GM12865 (cell line): ENCODE results near the gene RXRA.

Experiments
- DNase-seq: peaks from one replicate; pipeline ENCODE4 v3.0.0; 2010; ENCODE audit warnings: low read depth
- H3K4me3 ChIP-seq: 2 replicates; pipeline ENCODE4 v1.5.1; 2011; ENCODE audit warnings: mild to moderate bottlenecking, low read depth, low read length, control low read depth
- TF ChIP-seq, protein P1 (sequence below): IDR thresholded peaks from 2 replicates; pipeline ENCODE4 v1.5.1; 2011; ENCODE audit warnings: low read length, control low read depth, low read depth, inconsistent platforms; ENCODE audit not compliant: insufficient read depth; ENCODE audit errors: missing control alignments

The RXRA gene

DNA sequence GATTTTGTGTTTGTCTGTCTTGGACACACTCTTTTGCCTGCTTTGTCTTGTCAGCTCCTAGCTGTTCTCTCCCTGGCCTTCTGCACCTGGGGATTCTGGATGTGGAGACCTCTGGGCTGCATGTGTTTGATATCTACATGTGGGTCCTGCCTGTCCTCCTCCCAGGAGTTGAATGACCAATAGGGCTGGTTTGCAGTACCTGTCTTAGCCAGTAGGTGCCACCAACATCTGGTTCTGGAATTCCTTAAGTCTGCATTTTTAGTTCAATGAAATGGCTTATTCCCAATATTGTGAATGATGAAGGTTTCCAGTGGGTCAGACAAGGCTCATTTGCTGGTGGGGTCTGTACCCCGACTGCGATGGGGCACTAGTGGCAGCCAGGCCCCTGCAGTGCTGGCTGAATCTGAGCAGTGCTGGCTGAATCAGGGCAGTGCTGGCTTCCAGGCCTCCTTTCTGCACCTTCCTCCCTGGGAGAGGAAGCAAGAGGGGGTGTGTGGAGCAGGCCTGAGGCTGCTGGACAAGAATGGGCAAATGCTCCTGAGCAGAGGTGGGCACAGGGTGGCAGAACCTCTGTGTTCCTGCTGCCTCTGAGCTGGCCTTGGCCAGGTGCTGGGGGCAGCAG is 73.3 kb downstream of the RXRA start:
- peak; percentile 63 for DNase-seq
- TF ChIP-seq, protein P1, sequence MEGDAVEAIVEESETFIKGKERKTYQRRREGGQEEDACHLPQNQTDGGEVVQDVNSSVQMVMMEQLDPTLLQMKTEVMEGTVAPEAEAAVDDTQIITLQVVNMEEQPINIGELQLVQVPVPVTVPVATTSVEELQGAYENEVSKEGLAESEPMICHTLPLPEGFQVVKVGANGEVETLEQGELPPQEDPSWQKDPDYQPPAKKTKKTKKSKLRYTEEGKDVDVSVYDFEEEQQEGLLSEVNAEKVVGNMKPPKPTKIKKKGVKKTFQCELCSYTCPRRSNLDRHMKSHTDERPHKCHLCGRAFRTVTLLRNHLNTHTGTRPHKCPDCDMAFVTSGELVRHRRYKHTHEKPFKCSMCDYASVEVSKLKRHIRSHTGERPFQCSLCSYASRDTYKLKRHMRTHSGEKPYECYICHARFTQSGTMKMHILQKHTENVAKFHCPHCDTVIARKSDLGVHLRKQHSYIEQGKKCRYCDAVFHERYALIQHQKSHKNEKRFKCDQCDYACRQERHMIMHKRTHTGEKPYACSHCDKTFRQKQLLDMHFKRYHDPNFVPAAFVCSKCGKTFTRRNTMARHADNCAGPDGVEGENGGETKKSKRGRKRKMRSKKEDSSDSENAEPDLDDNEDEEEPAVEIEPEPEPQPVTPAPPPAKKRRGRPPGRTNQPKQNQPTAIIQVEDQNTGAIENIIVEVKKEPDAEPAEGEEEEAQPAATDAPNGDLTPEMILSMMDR = peak; percentile 67
- no peak overlapping the region for H3K4me3 ChIP-seq

DNA sequence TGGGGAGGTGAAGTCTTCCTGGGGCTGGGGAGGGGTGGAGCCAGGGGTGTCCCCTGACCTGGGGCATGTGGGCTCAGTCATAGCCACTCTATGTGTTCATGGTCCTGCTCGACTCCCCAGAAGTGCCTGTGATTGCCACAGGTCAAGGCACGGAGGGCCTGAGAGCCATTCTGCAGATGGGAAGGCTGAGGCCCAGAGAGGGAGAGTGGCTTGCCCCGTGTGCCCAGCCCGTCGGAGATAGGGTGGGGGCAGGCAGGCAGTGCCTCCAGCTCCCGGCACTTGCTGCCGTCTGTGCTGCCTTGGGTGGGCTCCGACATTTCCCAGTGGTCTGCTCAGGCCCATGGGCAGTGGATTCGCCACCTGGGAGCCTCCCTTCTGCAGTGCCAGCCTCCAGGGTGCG is 74.0 kb downstream of the RXRA start:
- DNase-seq = no peak
- H3K4me3 ChIP-seq = no peak overlapping the region
- TF ChIP-seq, protein P1 = no peak

DNA sequence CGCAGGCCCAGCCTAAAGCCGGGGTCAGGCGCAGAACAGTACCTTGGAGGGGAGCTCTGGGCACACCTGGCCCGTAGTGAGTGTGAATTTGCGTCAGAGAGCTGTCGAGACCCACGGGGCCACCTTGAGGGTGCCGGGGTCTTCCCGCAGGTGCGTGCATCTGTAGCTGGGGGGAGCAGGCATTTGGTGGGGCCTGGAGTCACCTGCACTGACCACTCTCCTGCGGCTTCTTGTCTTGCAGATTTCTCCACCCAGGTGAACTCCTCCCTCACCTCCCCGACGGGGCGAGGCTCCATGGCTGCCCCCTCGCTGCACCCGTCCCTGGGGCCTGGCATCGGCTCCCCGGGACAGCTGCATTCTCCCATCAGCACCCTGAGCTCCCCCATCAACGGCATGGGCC is 75.1 kb downstream of the RXRA start:
- DNase-seq = no peak
- H3K4me3 ChIP-seq = no peak overlapping the region
- TF ChIP-seq, protein P1 = no peak

DNA sequence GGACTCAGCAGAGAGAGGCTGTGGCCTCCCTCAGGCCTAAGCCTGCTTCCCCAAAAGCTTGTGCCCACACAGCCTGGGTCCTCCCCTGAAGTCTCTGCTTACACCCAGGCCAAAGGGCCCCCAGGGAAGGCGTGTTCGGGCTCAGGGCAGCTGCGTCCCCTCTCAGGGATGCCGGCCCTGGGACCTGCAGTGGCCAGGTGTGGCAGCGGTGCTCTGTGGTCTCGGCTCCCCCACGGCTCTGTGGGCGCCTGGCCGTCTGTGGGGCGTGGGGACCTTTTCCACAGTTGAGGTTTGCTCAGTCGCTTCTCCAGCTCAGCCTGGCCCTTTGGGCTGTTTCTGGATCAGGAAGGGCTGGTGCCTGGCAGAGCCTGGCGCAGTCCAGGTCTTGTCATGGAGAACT is 75.9 kb downstream of the RXRA start:
- no peak overlapping the region for H3K4me3 ChIP-seq
- TF ChIP-seq, protein P1 = no peak

DNA sequence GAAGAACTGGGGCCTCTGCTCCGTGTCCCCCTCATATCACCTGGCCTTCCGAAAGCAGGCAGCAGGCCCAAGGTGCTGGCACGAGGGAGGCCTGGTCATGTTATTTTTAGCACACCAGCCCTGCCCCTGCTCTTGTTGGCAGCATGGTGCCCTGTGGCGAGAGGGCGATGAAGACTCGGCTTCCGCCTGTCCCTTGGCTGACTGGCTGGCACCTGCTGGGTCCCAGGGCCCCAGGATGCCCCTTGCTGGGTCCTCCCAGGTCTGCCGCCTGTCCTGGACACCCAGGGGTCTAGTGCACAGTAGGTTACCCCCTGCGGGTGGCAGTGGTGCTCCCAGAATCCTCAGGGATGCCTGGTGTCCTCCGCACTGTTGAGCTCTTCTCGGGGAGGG is 77.0 kb downstream of the RXRA start:
- TF ChIP-seq, protein P1 = no peak
- DNase-seq = no peak
- H3K4me3 ChIP-seq = no peak overlapping the region

More for the DNA sequence above, 75.9 kb downstream of the RXRA start:
- DNase-seq = no peak

DNA sequence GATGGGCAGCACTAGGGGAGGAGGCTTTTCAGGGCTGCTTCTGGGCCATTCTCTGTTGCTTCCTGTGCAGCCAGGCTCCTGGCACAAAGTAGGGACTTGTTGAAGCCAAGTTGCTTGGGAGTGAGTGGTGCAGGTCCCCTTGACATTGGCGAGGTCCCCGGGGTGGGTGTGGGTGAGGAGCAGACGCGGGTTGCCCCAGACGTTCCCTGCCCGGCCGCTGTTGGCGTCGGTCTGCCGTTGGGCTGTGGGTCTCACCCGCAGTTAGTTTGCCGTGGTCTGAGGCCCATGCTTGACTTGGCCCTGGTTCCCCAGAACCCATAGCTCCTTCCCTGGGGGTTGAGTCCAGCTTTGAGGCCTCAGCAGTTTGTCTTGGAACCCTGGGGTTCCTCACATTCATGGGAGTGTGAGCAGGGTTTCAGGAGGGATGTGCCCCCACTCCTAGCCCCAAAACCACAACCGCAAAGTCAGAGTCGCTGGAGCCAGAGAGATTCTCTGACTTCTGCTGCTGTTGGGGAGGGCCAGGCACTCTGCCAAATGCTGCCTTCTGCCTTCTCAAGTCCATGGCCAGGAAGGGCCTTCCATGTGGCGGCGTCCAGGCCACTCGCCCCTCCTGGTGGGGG is 77.5 kb downstream of the RXRA start:
- no peak overlapping the region for H3K4me3 ChIP-seq
- TF ChIP-seq, protein P1 = no peak
- peak; percentile 66 for DNase-seq
